ELF-1 (cell line): Measurements from ENCODE around the gene ADAMTSL3.

Experiments used
- DNase-seq: peaks from one replicate; pipeline ENCODE4 v3.0.0-alpha.2; 2016; ENCODE audit warnings: low read depth, low spot score

The ADAMTSL3 gene

GRCh38 chr15:83654379-83655236 is 685 bp downstream of the ADAMTSL3 start:
- DNase-seq = peak; percentile 72

DNA sequence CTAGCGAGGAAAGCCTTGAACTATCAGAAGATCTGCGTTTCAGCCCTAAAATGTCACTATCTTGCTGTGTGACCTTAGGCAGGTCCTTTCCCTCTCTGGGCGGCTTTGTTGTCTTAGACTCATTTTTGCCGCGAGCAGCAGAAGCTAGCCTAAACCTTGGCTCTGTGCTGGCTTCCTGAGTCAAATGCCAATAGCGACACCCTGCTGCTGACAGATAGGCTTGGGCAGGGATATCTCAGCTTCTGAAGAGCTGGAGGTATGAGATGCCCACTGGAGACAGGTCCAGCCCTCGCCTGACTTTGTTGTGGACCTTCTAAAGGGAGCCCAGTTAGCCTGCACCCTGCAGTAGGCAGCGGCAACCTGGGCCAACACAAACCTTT is 1.3 kb downstream of the ADAMTSL3 start:
- no peak for DNase-seq

DNA sequence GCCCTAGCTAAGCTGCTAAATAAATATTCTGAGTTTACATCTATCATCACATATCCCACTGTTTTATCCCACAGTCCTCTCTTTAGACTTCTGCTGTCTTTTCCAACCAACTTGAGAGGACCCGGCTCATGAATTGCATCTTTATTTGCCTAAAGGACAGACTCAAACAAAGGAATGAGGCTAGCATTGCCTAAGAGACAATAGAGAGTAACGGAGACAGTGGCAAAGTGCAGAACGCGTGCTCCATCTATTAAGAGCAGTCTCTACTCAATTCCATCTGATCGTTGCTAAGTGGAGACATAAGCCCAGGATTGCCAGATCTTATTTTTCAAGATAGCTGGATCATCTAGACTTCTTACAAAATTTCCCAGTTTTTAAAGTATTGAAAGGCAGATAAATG is 2.3 kb downstream of the ADAMTSL3 start:
- DNase-seq = no peak

DNA sequence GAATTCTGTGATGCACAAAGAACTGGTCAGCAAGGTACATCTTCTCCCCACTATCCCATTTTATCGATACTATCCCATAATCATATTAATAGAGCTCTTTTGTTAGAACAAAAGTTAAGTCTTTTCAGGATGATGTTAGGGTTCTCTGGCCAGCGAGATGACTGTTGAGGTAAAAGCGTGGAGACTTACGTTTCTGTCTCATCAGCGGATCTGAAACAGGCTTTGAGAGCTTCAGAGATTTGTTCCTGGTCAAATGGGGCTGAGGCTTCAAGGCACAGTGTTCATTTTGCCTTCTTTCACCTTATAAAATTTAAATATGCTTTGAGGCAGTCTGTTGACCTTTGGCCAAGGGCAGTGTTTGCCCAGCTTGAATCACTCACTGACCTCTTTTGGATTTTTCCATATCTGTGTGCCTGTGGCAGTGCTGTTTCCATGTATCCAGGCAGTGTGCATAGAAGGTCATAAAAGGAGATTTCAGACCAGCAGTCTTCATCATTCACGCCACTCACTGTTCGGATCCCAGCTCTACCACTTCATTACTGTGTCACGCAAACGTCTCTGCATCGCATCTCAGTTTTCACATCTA is 3.1 kb downstream of the ADAMTSL3 start:
- no peak for DNase-seq

GRCh38 chr15:83657549-83657948 is 3.6 kb downstream of the ADAMTSL3 start:
- DNase-seq = peak; percentile 38

DNA sequence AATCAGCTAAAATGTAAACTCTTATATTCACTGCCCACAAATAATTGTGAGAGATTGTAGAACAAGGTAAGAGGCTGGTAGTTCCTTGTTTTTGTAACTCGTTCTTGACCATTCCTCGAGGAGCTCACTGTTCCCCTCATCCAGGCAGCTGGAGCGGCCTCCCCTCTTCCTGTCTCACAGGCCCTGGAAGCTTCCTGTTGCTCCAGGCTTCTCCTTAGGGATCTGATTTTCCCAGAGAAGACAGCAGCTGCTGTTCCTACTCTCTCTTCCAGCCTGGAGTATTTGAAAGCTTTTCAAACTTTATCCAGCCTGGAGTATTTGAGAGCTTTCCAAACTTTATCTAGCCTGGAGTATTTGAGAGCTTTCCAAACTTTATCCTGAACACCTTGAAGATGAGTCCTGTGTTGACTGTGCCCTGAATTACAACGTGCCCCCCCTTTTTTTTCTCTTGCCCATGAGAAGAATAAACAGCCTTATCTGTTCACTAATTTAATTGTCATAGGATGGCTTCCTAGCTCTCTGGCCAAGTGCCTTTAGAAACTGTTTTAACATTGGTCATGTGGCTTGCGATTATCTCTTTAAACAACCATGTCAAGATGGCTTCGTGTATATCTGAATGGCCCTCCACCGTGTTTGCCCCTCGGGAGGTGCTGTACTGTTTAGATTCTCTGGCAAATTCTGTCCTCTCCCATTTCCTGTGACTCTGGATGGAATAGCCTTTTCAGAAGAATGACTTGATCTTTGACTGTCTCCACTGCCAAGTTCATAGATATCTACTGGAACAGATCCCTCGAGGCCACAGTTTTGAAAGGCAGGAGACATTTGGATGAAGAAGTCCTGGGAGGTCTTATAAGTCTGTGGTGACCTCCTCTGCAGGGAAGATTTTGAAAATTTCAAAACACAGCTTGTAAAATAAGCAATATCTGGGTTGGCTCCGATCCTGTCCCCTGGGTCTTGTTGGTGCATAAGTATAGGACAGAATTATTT is 4.8 kb downstream of the ADAMTSL3 start:
- DNase-seq = no peak

DNA sequence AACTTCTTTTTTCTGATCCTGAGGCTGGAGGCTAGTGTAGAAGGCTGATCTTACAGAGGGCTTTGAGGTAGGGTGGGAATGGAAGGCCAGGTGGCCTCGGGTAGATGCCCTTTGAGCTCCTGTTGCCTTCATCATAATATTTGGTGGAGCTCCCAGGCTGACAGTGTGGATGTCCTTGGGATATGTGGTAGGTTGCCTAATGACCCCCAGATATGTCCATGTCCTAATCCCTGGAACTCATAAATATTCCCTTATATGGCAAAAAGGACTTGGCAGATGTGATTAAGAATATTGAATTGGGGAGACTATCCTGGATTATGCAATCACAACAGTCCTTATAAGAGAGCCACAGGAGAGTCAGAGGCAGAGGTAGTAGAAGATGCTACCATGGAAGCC is 5.5 kb downstream of the ADAMTSL3 start:
- DNase-seq = no peak

- no peak for DNase-seq
Observed at GRCh38 chr15:83665480-83665879, 11.6 kb downstream of the ADAMTSL3 start.

DNA sequence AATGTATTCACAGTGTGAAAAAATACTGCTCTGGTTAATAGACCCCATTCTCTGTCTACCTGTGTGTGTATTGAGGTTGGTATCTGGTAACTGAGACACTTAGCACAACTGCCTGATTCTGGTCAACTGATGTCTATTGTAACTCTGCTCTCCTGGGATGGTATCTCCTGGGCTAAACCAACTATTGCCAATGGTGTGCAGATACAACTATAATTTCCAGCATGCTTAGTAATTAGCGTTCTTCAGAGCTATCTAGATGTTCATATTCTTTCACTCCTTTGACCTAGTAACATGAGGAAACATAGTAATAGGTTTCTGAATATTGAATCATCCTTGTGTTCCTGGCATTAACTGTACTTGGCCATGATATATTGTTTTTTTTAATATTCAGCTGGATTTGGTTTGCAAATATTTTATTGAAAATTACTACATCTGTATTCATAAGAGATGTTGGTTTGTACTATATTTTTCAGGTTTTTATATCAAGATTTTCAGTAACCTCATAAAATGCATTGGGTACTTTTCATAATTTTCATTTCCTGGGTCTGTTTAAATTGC is 16.8 kb downstream of the ADAMTSL3 start:
- DNase-seq = no peak

DNA sequence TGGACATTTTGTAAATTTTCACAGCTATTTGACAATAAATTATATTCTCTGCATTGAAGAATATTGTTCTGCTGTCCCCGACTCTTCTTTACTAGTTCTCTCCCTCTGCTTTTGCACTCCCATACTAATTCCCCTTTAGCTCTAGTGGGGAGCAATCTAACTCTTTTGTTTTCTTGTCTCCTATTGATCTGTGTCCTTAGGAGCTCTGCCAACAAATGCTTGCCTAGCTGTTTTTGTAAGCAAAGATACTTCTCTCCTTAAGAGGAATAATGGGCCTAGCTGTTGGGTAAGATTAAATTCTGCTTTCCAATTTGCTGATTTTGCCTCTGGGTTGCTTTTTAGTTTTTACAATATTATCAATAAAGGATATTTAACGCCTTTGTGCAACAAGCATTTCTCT is 17.7 kb downstream of the ADAMTSL3 start:
- DNase-seq = no peak

DNA sequence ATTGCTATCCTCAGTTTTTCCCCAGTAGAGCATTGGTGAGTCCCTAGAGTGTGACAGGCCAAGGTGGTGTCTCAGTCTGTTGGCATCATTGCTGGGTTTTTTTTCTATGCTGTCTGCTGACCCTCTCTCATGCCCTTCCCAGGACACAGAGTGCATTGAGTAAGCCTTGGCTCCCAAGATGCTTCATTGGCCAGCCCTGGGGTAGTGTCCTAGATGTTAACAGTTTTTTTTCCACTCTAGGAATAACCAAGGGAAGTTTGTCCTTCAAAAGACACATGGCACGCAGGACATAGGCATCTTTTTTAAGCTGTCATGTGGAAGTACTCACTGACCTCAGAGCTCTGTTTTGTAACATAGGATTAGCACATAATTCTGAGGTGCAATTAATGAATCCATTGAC is 19.5 kb downstream of the ADAMTSL3 start:
- DNase-seq = no peak

- DNase-seq = no peak
Observed at GRCh38 chr15:83682476-83683088, 28.7 kb downstream of the ADAMTSL3 start.

DNA sequence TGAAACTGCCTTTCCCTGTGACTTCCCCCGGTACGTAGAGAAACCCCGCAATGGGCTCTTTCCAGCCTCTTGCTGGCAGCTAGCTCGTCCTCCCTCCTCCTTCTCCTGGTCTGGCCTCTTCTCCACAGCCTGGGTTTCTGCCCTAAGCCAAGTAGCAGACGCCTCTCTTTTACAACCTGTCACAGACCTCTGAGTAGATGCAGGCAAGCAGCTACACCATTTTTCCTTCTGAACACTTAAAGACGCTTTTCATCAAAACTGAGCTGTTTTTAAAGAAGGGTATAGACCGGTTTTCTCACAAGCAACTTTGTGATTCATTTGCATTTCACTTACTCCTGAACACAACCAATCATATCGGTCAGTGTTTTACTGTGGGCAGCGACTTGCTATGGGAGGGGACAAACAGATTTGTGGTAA is 32.0 kb downstream of the ADAMTSL3 start:
- peak; percentile 20 for DNase-seq

DNA sequence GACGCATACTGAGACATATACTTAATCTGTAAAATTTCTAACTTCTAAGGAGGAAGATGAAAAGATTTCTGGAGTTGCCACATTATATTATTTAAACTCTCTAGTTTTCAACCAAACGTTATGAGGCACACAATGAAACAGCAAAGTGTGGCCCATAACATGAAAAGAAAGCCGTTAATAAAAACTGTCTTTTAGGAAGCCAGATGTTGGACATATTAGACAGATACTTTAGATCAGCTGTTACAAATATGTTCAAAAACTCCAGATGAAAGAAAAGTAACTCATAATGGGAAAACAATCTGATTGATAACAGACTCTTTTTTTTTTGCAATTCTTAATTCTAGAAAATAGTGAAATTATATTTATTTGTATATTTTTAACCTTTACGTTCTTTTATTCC is 34.3 kb downstream of the ADAMTSL3 start:
- no peak for DNase-seq

DNA sequence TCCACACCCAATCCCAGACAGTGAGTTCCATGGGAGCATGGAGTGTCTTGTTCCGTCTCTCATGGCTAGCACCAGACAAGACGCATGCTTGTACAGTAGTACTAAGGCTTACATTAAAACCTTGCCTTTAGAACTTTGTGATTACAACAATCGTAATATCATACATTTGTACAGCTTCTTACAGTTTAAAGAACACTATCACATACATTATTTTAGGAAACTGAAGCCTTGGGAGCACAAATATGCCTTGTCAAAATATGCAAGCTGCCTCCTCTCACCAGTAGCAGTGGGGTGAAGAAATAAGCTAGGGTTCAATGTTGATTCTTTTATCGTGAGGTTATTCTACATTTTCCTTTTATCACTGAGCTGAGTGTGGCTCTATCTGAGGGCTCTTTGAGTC is 36.8 kb downstream of the ADAMTSL3 start:
- DNase-seq = no peak

- no peak for DNase-seq
Observed at GRCh38 chr15:83692746-83693581, 39.0 kb downstream of the ADAMTSL3 start.

- DNase-seq = peak; percentile 42
Observed at GRCh38 chr15:83694015-83694414, 40.1 kb downstream of the ADAMTSL3 start.

GRCh38 chr15:83694536-83694935 is 40.6 kb downstream of the ADAMTSL3 start:
- DNase-seq = no peak

DNA sequence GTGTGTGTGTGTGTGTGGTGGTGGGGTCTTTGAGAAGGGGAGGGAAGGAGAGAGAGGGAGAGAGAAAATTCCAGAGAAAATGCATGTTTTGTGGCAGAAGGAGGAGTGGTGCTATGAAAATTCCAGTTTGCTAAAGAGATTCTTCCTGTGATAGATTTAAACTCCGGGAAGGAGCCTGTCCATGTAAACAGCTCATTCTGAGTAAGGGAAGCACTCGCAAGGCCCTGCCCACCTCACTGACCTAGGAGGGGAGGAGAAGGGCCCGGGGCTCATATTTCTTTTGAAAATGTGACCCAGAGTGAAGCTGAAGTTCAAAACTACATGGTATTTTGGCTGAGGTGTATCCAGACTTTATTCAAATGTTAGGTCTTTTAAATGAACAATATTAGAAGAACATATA is 41.3 kb downstream of the ADAMTSL3 start:
- DNase-seq = no peak

DNA sequence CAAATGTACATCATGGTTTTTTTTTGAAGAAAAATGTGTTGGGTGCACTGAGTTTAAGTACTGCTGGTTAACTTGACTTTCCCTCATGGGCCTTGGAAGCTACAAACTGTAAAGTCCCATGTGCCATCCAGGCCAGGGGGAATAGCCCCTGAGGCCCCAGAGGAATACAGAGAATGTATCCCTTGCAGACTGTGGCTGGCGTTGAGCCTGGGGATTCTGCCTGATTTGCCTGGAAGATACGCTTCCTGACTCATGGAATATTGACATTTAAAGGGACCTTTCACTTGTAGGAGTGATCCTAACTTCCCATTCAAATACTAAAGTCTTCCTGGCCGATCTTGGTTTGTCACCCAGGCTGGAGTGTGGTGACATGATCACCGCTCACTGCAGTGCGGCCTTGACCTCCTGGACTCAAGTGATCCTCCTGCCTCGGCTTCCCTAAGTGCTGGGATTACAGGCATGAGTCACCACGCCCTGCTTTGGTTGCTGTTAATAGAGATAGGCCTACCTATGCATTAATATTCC is 42.0 kb downstream of the ADAMTSL3 start:
- DNase-seq = peak; percentile 4
